Fibroblast of lung (primary cell): ENCODE data around the gene DOLPP1. TPM values are rescaled to one million over a fixed set of nuclear protein-coding genes. Genes with fewer than 3 reads are reported as not detected.
A peak's percentile ranks its signal among the peaks of the same experiment; 100 is the strongest.

ENCODE experiments used
- DNase-seq, 2 donors: peaks; one replicate each; pipeline versions ENCODE4 v3.0.0 to v3.0.0-alpha.2; 2010; ENCODE audit warnings: low read depth in 2 of 2
- H2AFZ ChIP-seq: 2 replicates; pipeline ENCODE4 v1.5.1; 2012; ENCODE audit warnings: low read length, control low read depth, inconsistent platforms
- H3K27ac ChIP-seq: 2 replicates; pipeline ENCODE4 v1.5.1; 2011; ENCODE audit warnings: low read length, control low read depth; ENCODE audit not compliant: insufficient read depth
- H3K27me3 ChIP-seq: 2 replicates; pipeline ENCODE4 v1.5.1; 2011; ENCODE audit warnings: mild to moderate bottlenecking, low read length; ENCODE audit not compliant: control insufficient read depth, insufficient read depth
- H3K36me3 ChIP-seq: 2 replicates; pipeline ENCODE4 v1.5.1; 2011; ENCODE audit warnings: low read length; ENCODE audit not compliant: control insufficient read depth, insufficient read depth
- H3K4me1 ChIP-seq: 2 replicates; pipeline ENCODE4 v1.5.1; 2011; ENCODE audit warnings: low read length; ENCODE audit not compliant: control insufficient read depth, insufficient read depth; ENCODE audit errors: extremely low read depth
- H3K4me2 ChIP-seq: 2 replicates; pipeline ENCODE4 v1.5.1; 2011; ENCODE audit warnings: low read length, control low read depth; ENCODE audit not compliant: insufficient read depth; ENCODE audit errors: extremely low read depth
- H3K4me3 ChIP-seq, 4 experiments: fragments of 200-600 bp in 1 of 4; sonication (generic) in 1 of 4; replicated peaks in 1 of 4; 2 replicates each; pipeline ENCODE4 v1.5.1; 2011 to 2016; ENCODE audit warnings: low read length in 4 of 4, low read depth in 3 of 4, mild to moderate bottlenecking in 3 of 4, control low read depth in 2 of 4, inconsistent platforms in 1 of 4, mixed read lengths in 1 of 4; ENCODE audit not compliant: insufficient read depth in 1 of 4; ENCODE audit errors: control extremely low read depth in 1 of 4
- H3K79me2 ChIP-seq: 2 replicates; pipeline ENCODE4 v1.5.1; 2012; ENCODE audit warnings: mild to moderate bottlenecking, low read length, inconsistent platforms; ENCODE audit not compliant: control insufficient read depth, insufficient read depth
- H3K9ac ChIP-seq: 2 replicates; pipeline ENCODE4 v1.5.1; 2011; ENCODE audit warnings: mild to moderate bottlenecking, low read length, control low read depth; ENCODE audit not compliant: insufficient read depth
- H3K9me3 ChIP-seq: 2 replicates; pipeline ENCODE4 v1.5.1; 2012; ENCODE audit warnings: low read depth, low read length; ENCODE audit not compliant: control insufficient read depth, insufficient read depth
- H4K20me1 ChIP-seq: 2 replicates; pipeline ENCODE4 v1.5.1; 2011; ENCODE audit warnings: low read length; ENCODE audit not compliant: control insufficient read depth, insufficient read depth; ENCODE audit errors: extremely low read depth
- CTCF ChIP-seq, 2 donors: IDR thresholded peaks in 1 of 2; conservative IDR thresholded peaks in 1 of 2; 1 replicate in 1 of 2; 2 replicates in 1 of 2; pipeline ENCODE4 v1.5.1; 2011 to 2012; ENCODE audit warnings: low read length in 2 of 2, control low read depth in 1 of 2, inconsistent platforms in 1 of 2, low read depth in 1 of 2, mild to moderate bottlenecking in 1 of 2
- EZH2 ChIP-seq: IDR thresholded peaks from 2 replicates; pipeline ENCODE4 v1.5.1; 2012; ENCODE audit warnings: low read length, control low read depth, mild to moderate bottlenecking; ENCODE audit errors: missing control alignments
- polyA plus RNA-seq, 2 donors: library from polyadenylated mRNA; depleted of rRNA in 1 of 2; stranded (reverse) in 1 of 2; unstranded in 1 of 2; fragments of >200 nt; gene quantifications; 2 replicates each; pipeline ENCODE4 v1.2.1, GENCODE V29; 2011 to 2012; ENCODE audit warnings: missing spikeins in 1 of 2
- total RNA-seq: library from RNA; depleted of rRNA; stranded (reverse); fragments of >200 nt; gene quantifications from 2 replicates; pipeline ENCODE4 v1.2.1, GENCODE V29; 2014

DOLPP1 gene
- total and polyA plus RNA-seq, 2 donors (not counting 1 experiment from before 2014, with no cell fraction given) = 7.4 to 9.7 TPM

GRCh38 chr9:129053020-129053419 lies 27.9 kb upstream of the DOLPP1 start:
- Histone ChIP-seq H3K27me3 (no peaks in the 10 kb centered on the region), H3K4me2 (no peak overlapping the region), H4K20me1 (no peaks in the 10 kb centered on the region), H3K9ac (no peak overlapping the region), H3K36me3 (peaks cover 7% of the 10 kb centered on the region), H3K4me3 (no peak overlapping the region), H3K9me3 (no peaks in the 10 kb centered on the region), H3K27ac (no peak overlapping the region), H3K4me1 (no peaks in the 10 kb centered on the region), H3K79me2 (no peaks in the 10 kb centered on the region), H2AFZ (no peak overlapping the region)
- TF ChIP-seq EZH2 (no peak), CTCF (conservative IDR thresholded peaks at IDR 0.05 in 1 of 2, IDR thresholded peaks at IDR 0.05 in 1 of 2; ENCODE audit: low read depth in 1 of 2, low read length in 2 of 2) (no peak)
- DNase-seq = no peak

GRCh38 chr9:129054163-129054851 lies 26.6 kb upstream of the DOLPP1 start:
- peaks cover 1% of the 10 kb centered on the region for H3K4me1 ChIP-seq
- H3K79me2 ChIP-seq = no peaks in the 10 kb centered on the region
- H3K4me2 ChIP-seq = no peak overlapping the region
- no peak overlapping the region for H3K27ac ChIP-seq
- no peaks in the 10 kb centered on the region for H3K9me3 ChIP-seq
- DNase-seq = peak in 1 of 2 donors; percentile 22
- H3K27me3 ChIP-seq = no peaks in the 10 kb centered on the region
- no peaks in the 10 kb centered on the region for H4K20me1 ChIP-seq
- H3K4me3 ChIP-seq = no peak overlapping the region
- no peak overlapping the region for H2AFZ ChIP-seq
- no peak overlapping the region for H3K9ac ChIP-seq
- TF ChIP-seq CTCF (conservative IDR thresholded peaks at IDR 0.05 in 1 of 2, IDR thresholded peaks at IDR 0.05 in 1 of 2; ENCODE audit: low read depth in 1 of 2, low read length in 2 of 2) (no peak), EZH2 (no peak)
- H3K36me3 ChIP-seq = peaks cover 6% of the 10 kb centered on the region

GRCh38 chr9:129058965-129059795 lies 21.7 kb upstream of the DOLPP1 start:
- no peak overlapping the region for H3K27ac ChIP-seq
- no peak for TF ChIP-seq CTCF (conservative IDR thresholded peaks at IDR 0.05 in 1 of 2, IDR thresholded peaks at IDR 0.05 in 1 of 2; ENCODE audit: low read depth in 1 of 2, low read length in 2 of 2)
- no peak for TF ChIP-seq EZH2
- DNase-seq = peak; percentile 24 to 46

More at GRCh38 chr9:129058965-129059795, 21.7 kb upstream of the DOLPP1 start:
- Histone ChIP-seq H2AFZ (no peak overlapping the region), H3K4me3 (no peak overlapping the region), H3K4me1 (peaks cover 5% of the 10 kb centered on the region), H3K27me3 (no peaks in the 10 kb centered on the region), H3K79me2 (no peaks in the 10 kb centered on the region), H3K4me2 (no peak overlapping the region), H4K20me1 (no peaks in the 10 kb centered on the region), H3K9ac (no peak overlapping the region), H3K9me3 (no peaks in the 10 kb centered on the region), H3K36me3 (peaks cover 11% of the 10 kb centered on the region)
